NAMALWA (cell line): ENCODE data around the gene RBCK1.
"Not testable (repeated sequence)": the region's sequence is repeated elsewhere in the genome, so short reads cannot be mapped to it uniquely, and the experiment has no call there.

Experiments used
- DNase-seq: peaks from one replicate; pipeline ENCODE4 v3.0.0-alpha.2; 2015; ENCODE audit warnings: low spot score

The RBCK1 gene

GRCh38 chr20:376089-376488 is 32.0 kb upstream of the RBCK1 start:
- DNase-seq: no peak

GRCh38 chr20:376750-377149 is 31.3 kb upstream of the RBCK1 start:
- DNase-seq: no peak

GRCh38 chr20:377578-377977 is 30.5 kb upstream of the RBCK1 start:
- not testable (repeated sequence) for DNase-seq

GRCh38 chr20:378961-379336 is 29.1 kb upstream of the RBCK1 start:
- no peak for DNase-seq

GRCh38 chr20:380763-381580 is 27.1 kb upstream of the RBCK1 start:
- peak; percentile 85 for DNase-seq

- DNase-seq: peak; percentile 81
Observed at GRCh38 chr20:381581-382290, 26.4 kb upstream of the RBCK1 start.

- DNase-seq: no peak
Observed at GRCh38 chr20:382291-383115, 25.6 kb upstream of the RBCK1 start.

GRCh38 chr20:383889-384288 is 24.2 kb upstream of the RBCK1 start:
- DNase-seq: no peak

- DNase-seq: no peak
Observed at GRCh38 chr20:384723-385122, 23.4 kb upstream of the RBCK1 start.

- no peak for DNase-seq
Observed at GRCh38 chr20:385448-385847, 22.7 kb upstream of the RBCK1 start.

- DNase-seq: not testable (repeated sequence)
Observed at GRCh38 chr20:386634-387033, 21.5 kb upstream of the RBCK1 start.

GRCh38 chr20:387520-387919 is 20.6 kb upstream of the RBCK1 start:
- DNase-seq: no peak

- no peak for DNase-seq
Observed at GRCh38 chr20:388034-388994, 19.8 kb upstream of the RBCK1 start.

- no peak for DNase-seq
Observed at GRCh38 chr20:389220-389619, 18.9 kb upstream of the RBCK1 start.

GRCh38 chr20:391041-391711 is 16.9 kb upstream of the RBCK1 start:
- DNase-seq: no peak

- not testable (repeated sequence) for DNase-seq
Observed at GRCh38 chr20:393296-393695, 14.8 kb upstream of the RBCK1 start.

GRCh38 chr20:396252-396618 is 11.9 kb upstream of the RBCK1 start:
- DNase-seq: no peak

GRCh38 chr20:396619-397431 is 11.3 kb upstream of the RBCK1 start:
- no peak for DNase-seq

GRCh38 chr20:397432-398237 is 10.5 kb upstream of the RBCK1 start:
- no peak for DNase-seq
